T1000 (cell line): ENCODE results near the gene ANGEL1.

Experiments
- DNase-seq: peaks from one replicate; lab custom pipeline; 2025; ENCODE audit warnings: mixed read lengths; lab: John Stamatoyannopoulos, UW

ANGEL1 gene

GRCh38 chr14:76763096-76764041 lies 49.3 kb downstream of the ANGEL1 start:
- no peak for DNase-seq

GRCh38 chr14:76762411-76763095 lies 50.1 kb downstream of the ANGEL1 start:
- DNase-seq = no peak

GRCh38 chr14:76761960-76762410 lies 50.7 kb downstream of the ANGEL1 start:
- no peak for DNase-seq

GRCh38 chr14:76761136-76761959 lies 51.3 kb downstream of the ANGEL1 start, which contains the start of gene VASH1:
TSS of gene VASH1 (plus strand) at chr14:76761468. CDS start at chr14:76762822, 1,354 bp downstream.
- peak; percentile 73 for DNase-seq

GRCh38 chr14:76760331-76761135 lies 52.1 kb downstream of the ANGEL1 start:
- no peak for DNase-seq

GRCh38 chr14:76759589-76759988 lies 53.1 kb downstream of the ANGEL1 start:
- no peak for DNase-seq

- no peak for DNase-seq
Observed at GRCh38 chr14:76756371-76756750, 56.3 kb downstream of the ANGEL1 start.

- DNase-seq = no peak
Observed at GRCh38 chr14:76755610-76756370, 56.9 kb downstream of the ANGEL1 start.

- DNase-seq = no peak
Observed at GRCh38 chr14:76754586-76754985, 58.1 kb downstream of the ANGEL1 start.

- DNase-seq = no peak
Observed at GRCh38 chr14:76753541-76754198, 59.0 kb downstream of the ANGEL1 start.

GRCh38 chr14:76752744-76753143 lies 59.9 kb downstream of the ANGEL1 start:
- DNase-seq = no peak

- no peak for DNase-seq
Observed at GRCh38 chr14:76742966-76743365, 69.7 kb downstream of the ANGEL1 start.

- DNase-seq = no peak
Observed at GRCh38 chr14:76742185-76742584, 70.5 kb downstream of the ANGEL1 start.

GRCh38 chr14:76741074-76741473 lies 71.6 kb downstream of the ANGEL1 start:
- no peak for DNase-seq
